ENCODE measurements around the gene PDS5A.
"Not testable (repeated sequence)": the region's sequence is repeated elsewhere in the genome, so short reads cannot be mapped to it uniquely, and the experiment has no call there.

PDS5A gene

DNA sequence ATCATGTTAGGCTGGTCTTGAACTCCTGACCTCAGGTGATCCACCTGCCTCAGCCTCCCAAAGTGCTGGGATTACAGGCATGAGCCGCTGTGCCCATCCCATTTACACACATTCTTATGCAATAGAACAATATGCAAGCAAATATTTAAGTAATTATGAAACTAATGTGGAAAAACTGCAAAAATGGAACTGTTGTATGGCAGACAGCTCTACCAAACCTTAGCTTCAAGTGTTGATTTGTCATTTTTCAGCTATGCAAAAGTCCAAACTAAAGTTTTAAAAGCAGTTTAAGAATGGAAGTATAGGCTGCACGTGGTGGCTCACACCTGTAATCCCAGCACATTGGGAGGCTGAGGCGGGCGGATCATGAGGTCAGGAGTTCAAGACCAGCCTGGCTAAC, 11.7 kb upstream of the PDS5A start:
- H3K4me3 ChIP-seq (ENCODE audit: low read length); H3K27me3 ChIP-seq (ENCODE audit: control insufficient read depth, insufficient read depth, low read length); H3K9me3 ChIP-seq (ENCODE audit: control insufficient read depth, insufficient read depth, low read length); H3K4me1 ChIP-seq (ENCODE audit: control insufficient read depth, insufficient read depth, low read length); H3K36me3 ChIP-seq (ENCODE audit: control insufficient read depth, insufficient read depth, low read length); DNase-seq (ENCODE audit: low read depth, low spot score); H3K27ac ChIP-seq (ENCODE audit: low read length): not testable (repeated sequence)
- no CpG with 5 or more reads among the region's 4 CpGs for WGBS (ENCODE audit: insufficient coverage, insufficient read length)

DNA sequence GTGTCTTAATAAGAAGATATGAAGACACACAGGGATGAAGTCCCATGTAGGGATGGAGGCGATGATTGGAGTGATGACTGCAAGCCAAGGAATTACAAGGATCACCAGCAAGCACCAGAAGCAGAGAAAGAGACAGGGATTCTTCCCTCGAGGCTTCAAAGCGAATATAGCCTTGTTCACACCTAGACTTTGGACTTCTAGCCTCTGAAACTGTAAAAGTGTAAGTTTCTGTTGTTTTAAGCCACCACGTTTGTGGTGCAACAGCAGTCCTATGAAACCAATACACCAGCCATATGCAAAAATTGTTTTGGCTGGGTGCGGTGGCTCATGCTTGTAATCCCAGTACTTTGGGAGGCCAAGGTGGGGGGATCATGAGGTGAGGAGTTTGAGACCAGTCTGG, 9.8 kb upstream of the PDS5A start:
- WGBS (ENCODE audit: insufficient coverage, insufficient read length) = no CpG with 5 or more reads among the region's 5 CpGs
- H3K27ac ChIP-seq (ENCODE audit: low read length) = no peak overlapping the region
- no peak for DNase-seq (ENCODE audit: low read depth, low spot score)
- H3K36me3 ChIP-seq (ENCODE audit: control insufficient read depth, insufficient read depth, low read length) = no peaks in the 10 kb centered on the region
- H3K4me3 ChIP-seq (ENCODE audit: low read length) = no peak overlapping the region
- H3K4me1 ChIP-seq (ENCODE audit: control insufficient read depth, insufficient read depth, low read length) = no peaks in the 10 kb centered on the region
- H3K27me3 ChIP-seq (ENCODE audit: control insufficient read depth, insufficient read depth, low read length) = no peaks in the 10 kb centered on the region
- H3K9me3 ChIP-seq (ENCODE audit: control insufficient read depth, insufficient read depth, low read length) = no peaks in the 10 kb centered on the region

DNA sequence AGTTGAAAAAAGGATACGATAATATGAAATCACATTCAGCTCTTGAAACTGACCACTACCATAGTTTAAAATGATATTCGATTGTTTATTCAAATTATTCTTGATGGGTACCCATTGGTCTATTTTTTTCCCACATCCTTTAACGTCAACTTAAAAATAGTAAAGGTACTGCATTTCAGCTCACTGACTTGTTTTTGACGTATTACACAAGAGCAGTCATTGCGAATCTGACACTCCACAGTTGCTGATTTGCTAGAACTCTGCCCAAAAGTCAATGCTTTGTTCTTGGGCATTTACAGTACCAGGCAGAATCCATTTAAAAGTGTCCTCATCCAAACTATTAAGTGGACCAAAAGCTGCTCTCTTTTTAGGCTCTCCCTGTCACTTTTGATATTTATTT, 1.2 kb upstream of the PDS5A start:
- Histone ChIP-seq H3K4me3 (ENCODE audit: low read length) (no peak overlapping the region), H3K9me3 (ENCODE audit: control insufficient read depth, insufficient read depth, low read length) (no peaks in the 10 kb centered on the region), H3K36me3 (ENCODE audit: control insufficient read depth, insufficient read depth, low read length) (0 out of 2 replicates have a peak, but pooled peaks cover 2% of the 10 kb centered on the region), H3K27me3 (ENCODE audit: control insufficient read depth, insufficient read depth, low read length) (no peaks in the 10 kb centered on the region), H3K4me1 (ENCODE audit: control insufficient read depth, insufficient read depth, low read length) (no peaks in the 10 kb centered on the region), H3K27ac (ENCODE audit: low read length) (no peak overlapping the region)
- WGBS (ENCODE audit: insufficient coverage, insufficient read length) = no CpG with 5 or more reads among the region's 5 CpGs
- DNase-seq (ENCODE audit: low read depth, low spot score) = no peak

DNA sequence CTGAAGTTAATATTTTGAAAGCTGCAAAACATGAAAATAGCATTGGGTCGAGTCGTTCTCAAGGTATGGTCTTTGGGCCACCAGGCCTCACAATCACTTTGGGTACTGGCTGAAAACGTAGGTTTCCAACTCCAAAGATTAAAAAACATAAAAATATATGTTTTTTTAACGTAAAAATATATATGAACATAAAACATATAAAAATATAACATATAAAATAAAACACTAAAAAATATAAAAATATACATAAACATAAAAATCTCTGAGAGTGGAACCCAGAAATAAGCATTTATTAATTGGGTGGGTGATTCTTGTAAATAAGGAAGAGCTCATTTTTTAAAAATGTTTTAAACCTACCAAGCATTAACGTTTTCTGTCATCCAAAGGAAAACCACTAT, 666 bp upstream of the PDS5A start:
- H3K4me3 ChIP-seq (ENCODE audit: low read length) = no peak overlapping the region; the same call in 1 of the 2 replicates
- DNase-seq (ENCODE audit: low read depth, low spot score) = no peak
- no peak overlapping the region for H3K27ac ChIP-seq (ENCODE audit: low read length)

DNA sequence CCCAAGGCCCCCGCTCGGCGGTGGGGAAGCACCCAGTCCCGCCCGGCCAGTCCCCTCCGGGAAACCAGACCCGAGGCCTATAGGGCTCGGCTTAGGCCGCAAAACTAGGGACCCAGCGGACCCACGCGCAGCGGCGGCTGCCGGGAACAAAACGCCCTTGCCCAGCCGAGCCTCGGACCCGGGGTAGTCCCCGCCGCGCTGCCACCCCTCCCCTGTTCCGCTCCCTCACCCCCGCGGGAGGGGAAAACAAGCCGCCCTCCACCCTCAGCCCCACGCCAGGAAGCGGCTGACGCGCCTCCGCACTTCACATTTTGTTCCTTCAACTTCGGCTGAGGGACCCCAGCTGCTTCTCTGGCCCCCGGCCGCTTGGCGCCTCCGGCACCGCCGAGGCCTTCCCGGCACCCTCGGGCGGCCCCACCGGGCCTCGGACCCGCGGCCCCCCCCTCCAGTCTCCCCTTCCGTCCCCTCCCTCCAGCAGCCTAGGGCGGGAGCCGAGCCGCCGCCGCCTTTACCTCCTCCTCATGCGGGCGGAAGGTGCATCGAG, 694 bp downstream of the PDS5A start:
- Histone ChIP-seq H3K9me3 (ENCODE audit: control insufficient read depth, insufficient read depth, low read length) (no peaks in the 10 kb centered on the region), H3K4me1 (ENCODE audit: control insufficient read depth, insufficient read depth, low read length) (no peaks in the 10 kb centered on the region), H3K27ac (ENCODE audit: low read length) (no peak overlapping the region), H3K27me3 (ENCODE audit: control insufficient read depth, insufficient read depth, low read length) (no peaks in the 10 kb centered on the region), H3K36me3 (ENCODE audit: control insufficient read depth, insufficient read depth, low read length) (0 out of 2 replicates have a peak, but pooled peaks cover 4% of the 10 kb centered on the region), H3K4me3 (ENCODE audit: low read length) (peak overlapping the region; percentile 89)
- no CpG with 5 or more reads among the region's 54 CpGs for WGBS (ENCODE audit: insufficient coverage, insufficient read length)
- no peak for DNase-seq (ENCODE audit: low read depth, low spot score)

More for the DNA sequence above, 666 bp upstream of the PDS5A start:
- H3K4me1 ChIP-seq (ENCODE audit: control insufficient read depth, insufficient read depth, low read length) = no peaks in the 10 kb centered on the region
- WGBS (ENCODE audit: insufficient coverage, insufficient read length) = no CpG with 5 or more reads among the region's 5 CpGs
- no peaks in the 10 kb centered on the region for H3K27me3 ChIP-seq (ENCODE audit: control insufficient read depth, insufficient read depth, low read length)
- H3K36me3 ChIP-seq (ENCODE audit: control insufficient read depth, insufficient read depth, low read length) = 0 out of 2 replicates have a peak, but pooled peaks cover 2% of the 10 kb centered on the region
- H3K9me3 ChIP-seq (ENCODE audit: control insufficient read depth, insufficient read depth, low read length) = no peaks in the 10 kb centered on the region

DNA sequence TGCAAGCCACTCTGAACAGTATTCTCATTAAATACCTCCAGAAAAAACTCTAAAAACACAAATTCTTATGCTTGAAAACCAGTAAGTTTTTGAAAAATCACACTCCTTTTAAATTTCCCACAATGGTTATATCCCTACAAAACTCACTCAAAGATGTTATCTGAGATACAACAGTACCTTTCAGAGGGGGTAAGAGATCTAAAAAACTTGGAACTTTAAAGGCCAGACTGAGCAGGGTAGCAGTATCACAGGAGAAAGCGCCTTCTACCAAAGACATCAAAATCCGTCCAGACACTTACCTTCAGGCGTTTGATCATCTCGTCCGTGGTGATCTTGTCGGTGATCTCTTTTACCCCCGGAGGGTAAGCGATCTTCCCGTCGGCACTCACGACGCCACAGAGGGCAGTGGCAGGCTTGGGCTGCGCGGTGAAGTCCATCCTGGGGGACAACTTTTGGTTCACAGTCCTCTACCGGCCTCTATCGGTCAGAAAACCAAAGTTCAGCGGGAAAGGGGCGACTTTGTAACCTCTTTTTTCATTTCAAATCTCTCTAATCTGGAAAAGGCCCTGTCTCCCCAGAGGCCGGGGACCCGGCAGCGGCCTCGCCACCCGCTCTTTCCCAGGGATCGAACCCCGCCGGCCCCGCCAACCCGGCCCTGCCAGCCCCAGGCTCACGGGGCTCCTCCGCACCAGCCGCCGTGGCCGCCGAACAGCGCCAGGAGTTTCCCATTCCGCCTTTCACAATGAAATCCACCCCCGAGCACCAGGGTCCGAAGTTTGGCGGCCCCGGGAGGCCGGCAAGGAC, 1.4 kb downstream of the PDS5A start:
- DNase-seq (ENCODE audit: low read depth, low spot score) = peak; percentile 68
- no CpG with 5 or more reads among the region's 41 CpGs for WGBS (ENCODE audit: insufficient coverage, insufficient read length)
- H3K9me3 ChIP-seq (ENCODE audit: control insufficient read depth, insufficient read depth, low read length) = no peaks in the 10 kb centered on the region

DNA sequence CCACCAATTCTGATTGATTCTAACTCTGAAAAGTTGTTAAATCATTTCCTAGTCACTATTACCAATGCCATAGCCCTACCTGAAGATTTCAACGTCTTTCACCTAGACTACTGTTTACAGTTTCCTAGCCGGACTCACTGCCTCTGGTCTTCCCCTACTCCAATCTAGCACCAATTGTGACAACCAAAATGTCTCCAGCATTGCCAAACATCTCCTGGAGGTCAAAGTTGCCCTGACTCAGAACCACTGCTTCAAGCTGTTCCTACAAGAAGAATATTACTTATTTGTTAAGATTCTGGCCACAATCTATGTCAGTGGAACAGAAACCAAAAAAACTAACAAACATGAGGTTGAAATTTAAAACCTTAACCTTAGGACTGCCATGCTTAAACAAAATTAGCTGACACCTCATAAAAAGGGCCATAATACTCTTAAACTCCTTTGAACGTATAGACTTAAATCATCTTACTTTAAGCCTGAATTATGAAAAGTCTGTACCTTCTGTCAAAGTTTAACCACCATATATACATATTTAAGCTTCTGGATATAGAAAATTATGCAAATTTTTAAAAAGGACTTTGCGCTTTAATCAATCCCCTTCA, 2.1 kb downstream of the PDS5A start:
- DNase-seq (ENCODE audit: low read depth, low spot score) = no peak
- H3K4me1 ChIP-seq (ENCODE audit: control insufficient read depth, insufficient read depth, low read length) = peaks cover 2% of the 10 kb centered on the region; the same call in 1 of the 2 replicates
- H3K36me3 ChIP-seq (ENCODE audit: control insufficient read depth, insufficient read depth, low read length) = 0 out of 2 replicates have a peak, but pooled peaks cover 4% of the 10 kb centered on the region
- no CpG with 5 or more reads among the region's 4 CpGs for WGBS (ENCODE audit: insufficient coverage, insufficient read length)
- H3K27ac ChIP-seq (ENCODE audit: low read length) = no peak overlapping the region
- H3K4me3 ChIP-seq (ENCODE audit: low read length) = no peak overlapping the region
- no peaks in the 10 kb centered on the region for H3K9me3 ChIP-seq (ENCODE audit: control insufficient read depth, insufficient read depth, low read length)
- H3K27me3 ChIP-seq (ENCODE audit: control insufficient read depth, insufficient read depth, low read length) = no peaks in the 10 kb centered on the region

More for the DNA sequence above, 1.4 kb downstream of the PDS5A start:
- Histone ChIP-seq H3K27ac (ENCODE audit: low read length) (no peak overlapping the region), H3K4me1 (ENCODE audit: control insufficient read depth, insufficient read depth, low read length) (no peaks in the 10 kb centered on the region), H3K4me3 (ENCODE audit: low read length) (peak overlapping the region; percentile 89), H3K36me3 (ENCODE audit: control insufficient read depth, insufficient read depth, low read length) (0 out of 2 replicates have a peak, but pooled peaks cover 4% of the 10 kb centered on the region), H3K27me3 (ENCODE audit: control insufficient read depth, insufficient read depth, low read length) (no peaks in the 10 kb centered on the region)

DNA sequence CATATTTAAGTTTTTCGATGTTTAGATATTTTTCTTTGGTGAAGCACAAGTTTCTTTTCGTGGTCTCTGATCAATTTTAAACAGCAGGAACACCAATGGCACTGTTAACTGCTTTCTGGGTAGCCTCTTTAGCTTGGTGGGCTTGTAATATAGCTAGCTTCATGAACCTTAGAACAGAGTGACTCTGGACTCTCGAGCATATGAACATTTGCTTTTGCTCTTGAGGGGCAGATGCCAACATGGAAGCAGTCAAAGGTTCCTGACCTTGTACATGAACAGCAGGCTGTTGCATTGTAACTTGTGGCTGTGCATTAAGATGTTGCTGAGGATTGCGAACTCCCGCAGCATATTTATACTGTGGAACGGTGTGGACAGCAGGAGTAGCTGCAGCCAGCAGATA, 4.7 kb downstream of the PDS5A start:
- not testable (repeated sequence) for H3K4me1 ChIP-seq (ENCODE audit: control insufficient read depth, insufficient read depth, low read length); H3K4me3 ChIP-seq (ENCODE audit: low read length); DNase-seq (ENCODE audit: low read depth, low spot score); H3K36me3 ChIP-seq (ENCODE audit: control insufficient read depth, insufficient read depth, low read length); H3K27me3 ChIP-seq (ENCODE audit: control insufficient read depth, insufficient read depth, low read length); H3K27ac ChIP-seq (ENCODE audit: low read length); H3K9me3 ChIP-seq (ENCODE audit: control insufficient read depth, insufficient read depth, low read length)
- no CpG with 5 or more reads among the region's 6 CpGs for WGBS (ENCODE audit: insufficient coverage, insufficient read length)

DNA sequence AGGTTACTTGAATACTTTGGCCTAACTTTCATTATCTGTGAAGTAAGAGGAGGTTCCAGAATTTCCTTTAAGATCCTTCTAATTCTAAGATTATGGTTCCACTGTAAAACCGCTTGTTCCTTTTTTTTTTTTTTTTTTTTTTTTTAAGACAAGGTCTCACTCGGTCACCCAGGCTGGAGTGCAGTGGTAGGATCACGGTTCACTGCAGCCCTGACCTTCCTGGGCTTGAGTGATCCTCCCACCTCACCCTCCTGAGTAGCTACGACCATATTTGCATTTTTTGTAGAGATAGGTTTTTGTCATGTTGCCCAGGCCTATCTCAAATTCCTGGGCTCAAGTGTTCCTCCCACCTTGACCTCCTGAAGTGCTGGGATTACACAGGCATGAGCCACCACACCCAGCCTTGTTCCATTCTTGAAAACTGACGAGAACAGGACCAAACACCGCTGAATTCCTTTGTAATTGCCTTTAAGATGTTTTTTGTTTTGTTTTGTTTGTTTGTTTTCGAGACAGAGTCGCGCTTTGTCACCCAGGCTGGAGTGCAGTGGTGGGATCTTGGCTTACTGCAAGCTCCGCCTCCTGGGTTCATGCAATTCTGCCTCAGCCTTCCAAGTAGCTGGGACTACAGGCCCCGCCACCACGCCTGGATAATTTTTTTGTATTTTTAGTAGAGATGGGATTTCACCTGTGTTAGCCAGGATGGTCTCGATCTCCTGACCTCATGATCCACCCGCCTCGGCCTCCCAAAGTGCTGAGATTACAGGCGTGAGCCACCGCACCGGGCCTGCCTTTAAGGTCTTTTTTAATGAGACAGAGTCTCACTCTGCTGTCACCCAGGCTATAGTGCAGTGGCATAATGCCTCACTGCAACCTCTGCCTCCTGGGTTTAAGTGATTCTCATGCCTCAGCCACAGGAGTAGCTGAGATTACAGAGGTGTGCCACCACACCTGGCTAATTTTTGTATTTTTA, 6.8 kb downstream of the PDS5A start:
- DNase-seq (ENCODE audit: low read depth, low spot score) = no peak
- no peaks in the 10 kb centered on the region for H3K27me3 ChIP-seq (ENCODE audit: control insufficient read depth, insufficient read depth, low read length)
- no peak overlapping the region for H3K27ac ChIP-seq (ENCODE audit: low read length)
- WGBS (ENCODE audit: insufficient coverage, insufficient read length) = no CpG with 5 or more reads among the region's 18 CpGs
- H3K9me3 ChIP-seq (ENCODE audit: control insufficient read depth, insufficient read depth, low read length) = no peaks in the 10 kb centered on the region
- peaks cover 2% of the 10 kb centered on the region; the same call in 1 of the 2 replicates for H3K4me1 ChIP-seq (ENCODE audit: control insufficient read depth, insufficient read depth, low read length)
- 0 out of 2 replicates have a peak, but pooled peaks cover 4% of the 10 kb centered on the region for H3K36me3 ChIP-seq (ENCODE audit: control insufficient read depth, insufficient read depth, low read length)
- H3K4me3 ChIP-seq (ENCODE audit: low read length) = no peak overlapping the region

DNA sequence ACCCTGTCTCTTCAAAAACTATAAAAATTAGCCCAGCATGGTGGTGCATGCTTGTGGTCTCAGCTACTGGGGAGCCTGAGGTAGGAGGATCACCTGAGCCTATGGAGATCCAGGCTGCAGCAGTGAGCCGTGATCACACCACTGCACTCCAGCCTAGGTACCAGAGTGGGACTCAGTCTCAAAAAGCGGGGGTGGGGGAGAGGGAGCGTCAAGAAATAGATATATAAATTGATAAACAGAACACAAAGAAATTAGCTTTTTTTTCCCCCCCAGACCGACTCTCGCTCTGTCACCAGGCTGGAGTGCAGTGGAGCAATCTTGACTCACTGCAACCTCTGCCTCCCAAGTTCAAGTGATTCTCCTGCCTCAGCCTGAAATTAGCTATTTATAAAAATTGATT, 14.1 kb downstream of the PDS5A start:
- no peak for DNase-seq (ENCODE audit: low read depth, low spot score)
- Histone ChIP-seq H3K27me3 (ENCODE audit: control insufficient read depth, insufficient read depth, low read length) (no peaks in the 10 kb centered on the region), H3K27ac (ENCODE audit: low read length) (no peak overlapping the region), H3K9me3 (ENCODE audit: control insufficient read depth, insufficient read depth, low read length) (no peaks in the 10 kb centered on the region), H3K4me1 (ENCODE audit: control insufficient read depth, insufficient read depth, low read length) (no peaks in the 10 kb centered on the region), H3K36me3 (ENCODE audit: control insufficient read depth, insufficient read depth, low read length) (no peaks in the 10 kb centered on the region), H3K4me3 (ENCODE audit: low read length) (no peak overlapping the region)
- no CpG with 5 or more reads among the region's 5 CpGs for WGBS (ENCODE audit: insufficient coverage, insufficient read length)
